Measurements from ENCODE around the gene PTPRD.

Gene PTPRD

DNA sequence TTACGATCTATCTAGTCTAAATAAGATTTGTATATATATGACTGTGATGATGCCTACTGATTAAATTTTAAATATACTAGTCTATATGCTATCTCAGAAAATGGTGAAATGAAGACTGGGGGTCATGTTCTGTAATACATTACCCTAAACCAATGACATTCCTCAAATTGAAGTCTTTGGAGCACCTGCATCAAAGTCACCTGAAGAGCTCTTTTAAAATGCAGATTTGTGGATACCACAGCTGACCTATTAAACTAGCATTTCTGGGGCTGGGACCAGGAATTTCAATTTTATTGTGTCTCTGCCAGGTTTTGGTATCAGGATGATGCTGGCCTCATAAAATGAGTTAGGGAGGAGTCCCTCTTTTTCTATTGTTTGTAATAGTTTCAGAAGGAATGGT is 2181.3 kb downstream of the PTPRD start:
- Histone ChIP-seq H2BK5ac (ENCODE audit: low read depth, low read length, poor library complexity) (no peak overlapping the region), H3K4me2 (ENCODE audit: low read length) (no peak overlapping the region), H3K27ac (ENCODE audit: low read depth, low read length) (no peak overlapping the region), H3K36me3 (ENCODE audit: control insufficient read depth in 1 of 2, insufficient read depth in 2 of 2, low read length in 2 of 2) (no peaks in the 10 kb centered on the region), H3K18ac (ENCODE audit: low read length) (no peak overlapping the region), H2BK12ac (ENCODE audit: low read length) (no peak overlapping the region), H3K23ac (ENCODE audit: low read length) (no peak overlapping the region), H4K8ac (ENCODE audit: low read depth, low read length) (no peak overlapping the region), H3K14ac (ENCODE audit: low read length) (no peak overlapping the region), H3K79me2 (ENCODE audit: control insufficient read depth, insufficient read depth, low read length, poor library complexity) (no peaks in the 10 kb centered on the region), H3K4me1 (ENCODE audit: control insufficient read depth in 1 of 2, insufficient read depth in 2 of 2, low read length in 2 of 2) (no peaks in the 10 kb centered on the region), H2AK5ac (ENCODE audit: low read length) (no peak overlapping the region), H3K9me3 (ENCODE audit: insufficient read depth, low read depth, low read length) (no peaks in the 10 kb centered on the region), H3K9ac (ENCODE audit: low read length) (no peak overlapping the region), H4K91ac (ENCODE audit: low read depth, low read length) (no peak overlapping the region), H3K27me3 (ENCODE audit: insufficient read depth, low read length) (no peaks in the 10 kb centered on the region), H2BK120ac (ENCODE audit: insufficient read depth, low read length, poor library complexity) (no peak overlapping the region), H4K12ac (ENCODE audit: low read depth, low read length) (no peak overlapping the region), H3K4ac (ENCODE audit: low read depth, low read length) (no peak overlapping the region), H3K79me1 (ENCODE audit: low read length) (no peaks in the 10 kb centered on the region), H2AFZ (ENCODE audit: insufficient read depth, low read length, poor library complexity) (no peak overlapping the region), H3K4me3 (ENCODE audit: low read depth, low read length) (no peak overlapping the region)
- DNase-seq: no peak
- no CpG with 5 or more reads among the region's 1 CpG for WGBS (ENCODE audit: extremely low coverage, insufficient coverage, insufficient read length)

DNA sequence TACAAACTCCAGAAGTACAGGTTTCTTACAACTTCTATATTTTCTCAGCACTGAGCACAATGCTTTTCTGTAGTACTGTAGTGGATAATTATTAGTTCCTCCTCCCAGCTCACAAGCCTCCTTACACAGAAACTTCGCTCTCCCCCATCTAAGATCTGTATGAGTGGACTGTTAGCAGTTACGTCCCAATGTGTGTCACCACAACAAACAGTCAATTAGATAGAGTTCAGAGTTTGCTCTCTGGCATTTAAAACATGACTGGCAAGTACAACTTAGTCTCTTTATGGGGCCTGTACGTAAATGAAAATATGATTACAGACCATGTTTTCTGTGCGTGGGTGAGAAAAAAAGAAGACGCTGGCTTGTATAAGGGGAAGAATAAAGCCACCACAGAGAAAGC is 2181.9 kb downstream of the PTPRD start:
- Histone ChIP-seq H3K14ac (ENCODE audit: low read length) (no peak overlapping the region), H3K9ac (ENCODE audit: low read length) (no peak overlapping the region), H4K91ac (ENCODE audit: low read depth, low read length) (no peak overlapping the region), H2BK120ac (ENCODE audit: insufficient read depth, low read length, poor library complexity) (no peak overlapping the region), H3K79me2 (ENCODE audit: control insufficient read depth, insufficient read depth, low read length, poor library complexity) (no peaks in the 10 kb centered on the region), H2BK12ac (ENCODE audit: low read length) (no peak overlapping the region), H4K8ac (ENCODE audit: low read depth, low read length) (no peak overlapping the region), H3K79me1 (ENCODE audit: low read length) (no peaks in the 10 kb centered on the region), H4K12ac (ENCODE audit: low read depth, low read length) (no peak overlapping the region), H3K18ac (ENCODE audit: low read length) (no peak overlapping the region), H3K4ac (ENCODE audit: low read depth, low read length) (no peak overlapping the region), H3K4me2 (ENCODE audit: low read length) (no peak overlapping the region), H3K27ac (ENCODE audit: low read depth, low read length) (no peak overlapping the region), H3K4me3 (ENCODE audit: low read depth, low read length) (no peak overlapping the region), H2BK5ac (ENCODE audit: low read depth, low read length, poor library complexity) (no peak overlapping the region), H3K27me3 (ENCODE audit: insufficient read depth, low read length) (no peaks in the 10 kb centered on the region), H3K4me1 (ENCODE audit: control insufficient read depth in 1 of 2, insufficient read depth in 2 of 2, low read length in 2 of 2) (no peaks in the 10 kb centered on the region), H3K23ac (ENCODE audit: low read length) (no peak overlapping the region), H3K36me3 (ENCODE audit: control insufficient read depth in 1 of 2, insufficient read depth in 2 of 2, low read length in 2 of 2) (no peaks in the 10 kb centered on the region), H2AFZ (ENCODE audit: insufficient read depth, low read length, poor library complexity) (no peak overlapping the region), H2AK5ac (ENCODE audit: low read length) (no peak overlapping the region), H3K9me3 (ENCODE audit: insufficient read depth, low read depth, low read length) (no peaks in the 10 kb centered on the region)
- no CpG with 5 or more reads among the region's 5 CpGs for WGBS (ENCODE audit: extremely low coverage, insufficient coverage, insufficient read length)
- DNase-seq: no peak

DNA sequence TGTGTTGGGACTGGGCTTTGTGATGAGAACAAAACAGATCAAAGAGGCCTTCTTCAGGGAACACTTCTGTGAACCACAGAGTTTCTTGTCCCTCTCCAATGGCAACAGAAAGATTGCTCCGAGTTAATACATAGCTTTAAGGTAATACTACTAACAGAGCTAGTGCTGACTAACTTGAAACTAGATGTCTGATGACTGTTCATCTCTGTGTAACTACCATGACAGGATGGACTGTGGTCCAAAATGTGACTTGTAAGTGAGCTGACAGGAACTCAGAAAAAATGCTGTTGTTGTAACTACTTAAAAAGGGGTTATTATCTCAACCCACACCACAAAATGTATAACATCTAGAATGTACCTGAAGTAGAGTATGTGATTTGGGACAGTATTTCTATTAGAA is 2183.0 kb downstream of the PTPRD start:
- Histone ChIP-seq H4K12ac (ENCODE audit: low read depth, low read length) (no peak overlapping the region), H3K4me3 (ENCODE audit: low read depth, low read length) (no peak overlapping the region), H3K79me1 (ENCODE audit: low read length) (no peaks in the 10 kb centered on the region), H3K9me3 (ENCODE audit: insufficient read depth, low read depth, low read length) (no peaks in the 10 kb centered on the region), H2BK12ac (ENCODE audit: low read length) (no peak overlapping the region), H3K14ac (ENCODE audit: low read length) (no peak overlapping the region), H2BK5ac (ENCODE audit: low read depth, low read length, poor library complexity) (no peak overlapping the region), H3K4me2 (ENCODE audit: low read length) (no peak overlapping the region), H3K27ac (ENCODE audit: low read depth, low read length) (no peak overlapping the region), H3K18ac (ENCODE audit: low read length) (no peak overlapping the region), H2AFZ (ENCODE audit: insufficient read depth, low read length, poor library complexity) (no peak overlapping the region), H4K91ac (ENCODE audit: low read depth, low read length) (no peak overlapping the region), H2AK5ac (ENCODE audit: low read length) (no peak overlapping the region), H2BK120ac (ENCODE audit: insufficient read depth, low read length, poor library complexity) (no peak overlapping the region), H3K4me1 (ENCODE audit: control insufficient read depth in 1 of 2, insufficient read depth in 2 of 2, low read length in 2 of 2) (no peaks in the 10 kb centered on the region), H3K9ac (ENCODE audit: low read length) (no peak overlapping the region), H3K36me3 (ENCODE audit: control insufficient read depth in 1 of 2, insufficient read depth in 2 of 2, low read length in 2 of 2) (no peaks in the 10 kb centered on the region), H3K4ac (ENCODE audit: low read depth, low read length) (no peak overlapping the region), H4K8ac (ENCODE audit: low read depth, low read length) (no peak overlapping the region), H3K23ac (ENCODE audit: low read length) (no peak overlapping the region), H3K79me2 (ENCODE audit: control insufficient read depth, insufficient read depth, low read length, poor library complexity) (no peaks in the 10 kb centered on the region), H3K27me3 (ENCODE audit: insufficient read depth, low read length) (no peaks in the 10 kb centered on the region)
- DNase-seq: no peak
- no CpG with 5 or more reads among the region's 1 CpG for WGBS (ENCODE audit: extremely low coverage, insufficient coverage, insufficient read length)

DNA sequence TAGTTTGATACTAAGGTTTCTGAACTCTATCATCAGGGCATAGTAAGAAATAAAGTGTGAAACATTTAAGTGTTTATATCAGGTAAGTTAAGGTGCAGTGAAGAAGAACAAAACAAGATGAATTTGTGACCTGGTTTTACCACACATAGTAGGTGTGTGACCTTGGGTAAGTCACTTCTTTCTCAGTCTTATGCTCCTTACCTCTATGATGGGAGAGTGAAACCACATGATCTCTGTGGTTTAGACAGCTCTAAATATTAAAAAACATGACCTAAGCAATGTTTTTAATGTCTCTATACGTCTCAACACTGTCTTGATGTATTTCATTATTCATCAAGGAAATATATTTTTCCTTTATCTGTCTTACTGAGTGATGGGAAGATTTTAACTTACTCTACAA is 2183.6 kb downstream of the PTPRD start:
- H4K8ac ChIP-seq (ENCODE audit: low read depth, low read length): no peak overlapping the region
- no peak overlapping the region for H3K4ac ChIP-seq (ENCODE audit: low read depth, low read length)
- H3K79me1 ChIP-seq (ENCODE audit: low read length): no peaks in the 10 kb centered on the region
- WGBS (ENCODE audit: extremely low coverage, insufficient coverage, insufficient read length): no CpG with 5 or more reads among the region's 1 CpG
- H3K4me3 ChIP-seq (ENCODE audit: low read depth, low read length): no peak overlapping the region
- H3K4me2 ChIP-seq (ENCODE audit: low read length): no peak overlapping the region
- H3K9ac ChIP-seq (ENCODE audit: low read length): no peak overlapping the region
- H3K4me1 ChIP-seq (ENCODE audit: control insufficient read depth in 1 of 2, insufficient read depth in 2 of 2, low read length in 2 of 2): no peaks in the 10 kb centered on the region
- H3K36me3 ChIP-seq (ENCODE audit: control insufficient read depth in 1 of 2, insufficient read depth in 2 of 2, low read length in 2 of 2): no peaks in the 10 kb centered on the region
- H4K91ac ChIP-seq (ENCODE audit: low read depth, low read length): no peak overlapping the region
- H4K12ac ChIP-seq (ENCODE audit: low read depth, low read length): no peak overlapping the region
- no peak overlapping the region for H2BK5ac ChIP-seq (ENCODE audit: low read depth, low read length, poor library complexity)
- no peak overlapping the region for H2BK120ac ChIP-seq (ENCODE audit: insufficient read depth, low read length, poor library complexity)
- no peak for DNase-seq
- H3K18ac ChIP-seq (ENCODE audit: low read length): no peak overlapping the region
- no peak overlapping the region for H2BK12ac ChIP-seq (ENCODE audit: low read length)
- no peak overlapping the region for H2AK5ac ChIP-seq (ENCODE audit: low read length)
- no peak overlapping the region for H2AFZ ChIP-seq (ENCODE audit: insufficient read depth, low read length, poor library complexity)
- no peak overlapping the region for H3K27ac ChIP-seq (ENCODE audit: low read depth, low read length)
- H3K9me3 ChIP-seq (ENCODE audit: insufficient read depth, low read depth, low read length): no peaks in the 10 kb centered on the region
- H3K23ac ChIP-seq (ENCODE audit: low read length): no peak overlapping the region
- H3K27me3 ChIP-seq (ENCODE audit: insufficient read depth, low read length): no peaks in the 10 kb centered on the region
- H3K14ac ChIP-seq (ENCODE audit: low read length): no peak overlapping the region
- no peaks in the 10 kb centered on the region for H3K79me2 ChIP-seq (ENCODE audit: control insufficient read depth, insufficient read depth, low read length, poor library complexity)
